Stimulated activated CD4-positive, alpha-beta T cell treated with anti-CD3 and anti-CD28 coated beads, TNF-alpha, amount 100 ng/mL, for 4 hours (primary cell): ENCODE results near the gene ACSL1.

Experiments used
- DNase-seq, 3 experiments: peaks; one replicate each; pipeline ENCODE4 v3.0.0-alpha.2; 2020; ENCODE audit warnings: low read depth in 3 of 3

Gene ACSL1

DNA sequence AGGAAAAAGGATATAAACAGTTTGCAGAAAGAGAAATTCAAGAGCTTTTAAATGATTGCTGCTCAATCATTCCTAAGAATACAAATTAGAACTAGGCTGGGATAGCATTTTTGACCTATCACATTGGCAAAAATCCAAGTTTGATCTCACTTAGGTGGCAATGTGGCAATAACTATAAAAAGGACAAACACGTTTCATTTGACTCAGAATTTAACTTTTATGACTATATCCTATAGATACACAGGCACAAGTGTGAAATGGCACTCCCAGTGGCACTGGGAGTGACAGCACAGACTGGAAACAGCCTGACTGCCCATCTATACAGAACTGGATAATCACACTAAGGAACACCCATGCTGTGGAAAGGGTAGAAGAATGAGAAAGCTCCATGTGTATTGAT lies 103.0 kb downstream of the ACSL1 start:
- no peak for DNase-seq

DNA sequence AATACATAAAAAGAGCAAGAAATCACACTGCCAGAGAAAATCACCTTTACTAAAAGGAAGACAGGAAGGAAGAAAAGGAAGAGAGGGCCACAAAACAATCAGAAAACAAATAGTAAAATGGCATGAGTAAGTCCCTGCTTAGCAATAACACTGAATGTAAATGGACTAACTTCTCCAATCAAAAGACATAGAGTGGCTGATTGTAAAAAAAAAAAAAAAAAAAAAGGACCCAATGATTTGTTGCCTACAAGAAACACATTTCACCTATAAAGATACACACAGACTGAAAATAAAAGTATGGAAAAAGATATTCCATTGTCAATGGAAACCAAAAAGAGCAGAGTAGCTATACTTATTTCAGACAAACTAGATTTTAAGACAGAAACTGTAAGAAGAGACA lies 104.5 kb downstream of the ACSL1 start:
- no peak for DNase-seq

DNA sequence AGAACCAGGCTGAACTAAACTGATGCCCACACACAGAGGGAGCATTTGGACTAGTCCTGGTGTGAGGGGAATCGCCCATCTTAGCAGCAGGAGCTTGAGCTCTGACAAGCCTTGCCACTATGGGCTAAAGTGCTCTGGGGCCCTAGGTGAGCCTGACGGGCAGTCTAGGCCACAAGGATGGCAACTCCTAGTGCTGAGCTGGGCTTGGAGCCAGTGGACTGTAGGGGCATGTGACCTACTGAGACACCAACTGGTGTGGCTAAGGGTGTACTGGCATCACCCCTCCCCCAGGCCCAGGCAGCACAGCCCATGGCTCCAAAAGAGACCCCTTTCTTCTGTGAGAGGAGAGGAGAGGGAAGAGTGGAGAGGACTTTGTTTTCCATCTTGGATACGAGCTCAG lies 106.4 kb downstream of the ACSL1 start:
- DNase-seq = no peak

DNA sequence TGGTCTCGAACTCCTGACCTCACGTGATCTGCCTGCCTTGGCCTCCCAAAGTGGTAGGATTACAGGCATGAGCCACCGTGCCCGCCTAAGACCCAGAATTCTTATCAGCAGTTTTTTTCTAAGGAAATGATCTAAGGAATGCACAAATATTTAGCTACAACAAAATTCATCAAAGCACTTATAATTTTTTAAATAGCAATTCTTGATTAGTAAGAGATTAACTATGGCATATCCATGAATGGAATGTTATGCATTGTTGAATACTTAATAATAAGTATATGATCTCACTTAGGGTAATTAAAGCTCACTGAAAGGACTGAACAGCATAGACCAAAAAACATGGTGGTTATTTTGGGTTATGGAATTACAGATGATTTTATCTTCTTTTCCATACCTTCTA lies 110.2 kb downstream of the ACSL1 start:
- DNase-seq = no peak

DNA sequence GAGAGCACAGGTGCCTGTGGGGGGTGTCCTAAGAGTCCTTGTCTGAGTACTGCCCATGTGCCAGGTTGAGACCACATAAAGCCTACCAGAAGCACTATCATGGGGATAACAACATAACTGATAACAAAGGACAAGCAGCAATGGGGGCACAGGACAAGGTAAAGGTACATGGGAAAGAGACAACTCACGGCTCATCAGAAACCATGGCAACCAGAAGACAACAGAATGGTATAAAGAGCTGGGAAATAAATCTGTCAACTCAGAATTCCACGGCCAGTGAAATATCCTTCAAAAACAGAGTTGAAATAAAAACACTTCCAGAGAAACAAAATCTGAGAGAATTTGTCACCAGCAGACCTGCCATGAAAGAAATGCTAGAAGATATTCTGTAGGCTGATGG lies 111.9 kb downstream of the ACSL1 start:
- no peak for DNase-seq

DNA sequence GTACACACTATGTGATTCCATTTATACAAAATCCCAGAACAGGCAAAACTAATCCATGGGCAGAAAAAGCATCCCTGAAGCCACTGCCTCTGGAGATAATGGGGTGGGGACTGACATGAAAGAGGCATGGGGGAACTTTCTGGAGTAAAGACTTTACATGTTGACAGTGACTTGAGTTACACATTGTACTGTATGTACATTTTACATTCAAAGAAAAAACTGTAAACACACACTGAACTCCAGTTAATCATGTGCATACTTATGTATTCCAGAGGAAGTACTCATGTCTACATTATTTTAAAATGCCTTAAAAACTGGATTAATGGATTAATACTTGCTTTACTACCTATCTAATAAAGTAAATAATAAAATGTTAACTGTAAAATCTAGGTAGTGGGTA lies 113.4 kb downstream of the ACSL1 start:
- DNase-seq = no peak

DNA sequence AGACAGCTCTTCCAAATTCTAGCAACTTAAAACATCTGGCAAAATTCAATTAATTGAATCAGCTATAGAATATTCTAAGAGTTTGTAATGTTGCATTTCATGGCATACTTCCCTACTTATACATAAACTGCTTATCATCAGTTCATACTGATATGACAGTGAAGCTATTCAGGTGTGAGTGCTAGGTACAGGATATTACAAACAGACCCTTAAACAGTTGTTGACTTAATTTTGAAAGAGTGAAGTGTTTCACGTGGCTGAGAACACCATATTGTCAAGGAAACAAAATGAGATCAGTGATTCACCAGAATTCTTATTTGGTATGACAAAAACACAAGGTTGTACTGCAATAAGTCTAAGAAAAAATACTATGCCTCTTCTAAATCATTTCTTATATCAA lies 119.3 kb downstream of the ACSL1 start:
- no peak for DNase-seq

DNA sequence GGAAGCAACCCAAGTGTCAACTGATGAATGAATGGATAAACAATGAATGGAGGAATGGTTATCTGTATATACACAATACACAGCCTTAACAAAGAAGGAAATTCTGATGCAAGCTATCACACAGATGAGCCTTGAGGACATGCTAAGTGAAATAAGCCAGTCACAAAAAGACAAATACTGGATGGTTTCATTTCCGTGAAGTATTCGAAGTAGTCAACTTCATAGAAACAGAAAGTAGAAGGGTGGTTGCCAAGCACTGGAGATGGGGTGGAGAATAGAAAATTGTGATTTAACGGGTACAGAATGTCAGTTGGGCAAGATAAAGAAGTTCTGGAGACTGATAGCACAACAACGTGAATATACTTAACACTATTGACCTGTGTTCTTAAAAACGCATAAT lies 120.1 kb downstream of the ACSL1 start:
- no peak for DNase-seq
